A549 (cell line): ENCODE results near the gene UPF3B.

ENCODE experiments used
- BCL3 ChIP-seq: fragments of >200 bp; sonication (Bioruptor Twin); formaldehyde crosslinking; IDR thresholded peaks from 3 replicates; pipeline ENCODE4 v1.6.1; 2016
- CBX2 ChIP-seq: fragments of 200-600 bp; sonication (generic); IDR thresholded peaks from 2 replicates; pipeline ENCODE4 v1.6.1; 2016; ENCODE audit warnings: low read depth, mild to moderate bottlenecking, borderline replicate concordance
- CTCF ChIP-seq: fragments of >200 bp; sonication (Bioruptor Twin); formaldehyde crosslinking; IDR thresholded peaks from 3 replicates; pipeline ENCODE4 v1.5.1; 2016
- ESRRA ChIP-seq: fragments of 150-350 bp; IDR thresholded peaks from 2 replicates; pipeline ENCODE4 v1.6.1; 2014; ENCODE audit warnings: mild to moderate bottlenecking, low read length, borderline replicate concordance
- HMGXB4 ChIP-seq: fragments of 250-450 bp; sonication (Bioruptor Pico); IDR thresholded peaks from 2 replicates; pipeline ENCODE4 v1.5.0; 2021; ENCODE audit warnings: mild to moderate bottlenecking, moderate library complexity, borderline replicate concordance
- HOXB13 ChIP-seq: fragments of 250-450 bp; sonication (Bioruptor Pico); IDR thresholded peaks from 2 replicates; pipeline ENCODE4 v1.5.0; 2020; ENCODE audit warnings: low read depth, mild to moderate bottlenecking, moderate library complexity
- MAFK ChIP-seq: fragments of 450-650 bp; IDR thresholded peaks from 2 replicates; pipeline ENCODE4 v1.6.1; 2014; ENCODE audit not compliant: partially characterized antibody
- MAX ChIP-seq: IDR thresholded peaks from 2 replicates; pipeline ENCODE4 v1.6.1; 2012
- MYC ChIP-seq: IDR thresholded peaks from 2 replicates; pipeline ENCODE4 v1.6.1; 2012; ENCODE audit warnings: mild to moderate bottlenecking, inconsistent platforms, low read length, improper control_type of control experiment, borderline replicate concordance
- POLR2A ChIP-seq: IDR thresholded peaks from 2 replicates; pipeline ENCODE4 v1.6.1; 2012; ENCODE audit warnings: mild to moderate bottlenecking, low read length
- RFX5 ChIP-seq: fragments of 450-650 bp; IDR thresholded peaks from 2 replicates; pipeline ENCODE4 v1.7.1; 2014; ENCODE audit warnings: antibody characterized with exemption, mild to moderate bottlenecking, moderate library complexity
- SMC3 ChIP-seq: fragments of >200 bp; sonication (Bioruptor Twin); formaldehyde crosslinking; IDR thresholded peaks from 3 replicates; pipeline ENCODE4 v1.6.1; 2018; ENCODE audit warnings: inconsistent platforms
- ZFP36 ChIP-seq: fragments of 450-650 bp; IDR thresholded peaks from 2 replicates; pipeline ENCODE4 v1.6.1; 2014; ENCODE audit warnings: borderline replicate concordance; ENCODE audit not compliant: partially characterized antibody

- no peak for TF ChIP-seq CTCF
- no peak for TF ChIP-seq ESRRA
- no peak for TF ChIP-seq MYC
- no peak for TF ChIP-seq CBX2
- TF ChIP-seq HOXB13, result no peak
- no peak for TF ChIP-seq MAX
- no peak for TF ChIP-seq SMC3
- no peak for TF ChIP-seq MAFK
- TF ChIP-seq ZFP36, result no peak
- TF ChIP-seq BCL3, result no peak
- no peak for TF ChIP-seq RFX5
- no peak for TF ChIP-seq POLR2A
- TF ChIP-seq HMGXB4, result no peak
Measured at GRCh38 chrX:119878740-119879139, 26.0 kb upstream of the UPF3B start.
